Bronchial epithelial cell (primary cell): ENCODE results near the gene PRKAG2. TPM values are rescaled to one million over a fixed set of nuclear protein-coding genes. Genes with fewer than 3 reads are reported as not detected.

Experiments
- DNase-seq: peaks from one replicate; pipeline ENCODE4 v3.0.0-alpha.2; 2010; ENCODE audit warnings: low read depth
- FAIRE-seq: peaks from 2 replicates; lab custom pipeline; 2011; peaks lifted over from hg19 to GRCh38; lab: Jason Lieb, UNC
- H3K27me3 ChIP-seq: 2 replicates; pipeline ENCODE4 v1.5.1; 2011; ENCODE audit warnings: low read length; ENCODE audit not compliant: control insufficient read depth, insufficient read depth
- H3K36me3 ChIP-seq: 2 replicates; pipeline ENCODE4 v1.5.1; 2011; ENCODE audit warnings: low read length; ENCODE audit not compliant: control insufficient read depth, insufficient read depth
- H3K4me3 ChIP-seq: 2 replicates; pipeline ENCODE4 v1.5.1; 2011; ENCODE audit warnings: mild to moderate bottlenecking, low read depth, low read length, control low read depth
- total RNA-seq: library from RNA; depleted of rRNA; stranded (reverse); fragments of >200 nt; gene quantifications from 2 replicates; pipeline ENCODE4 v1.2.1, GENCODE V29; 2014
- TF ChIP-seq, protein P1 (sequence below): IDR thresholded peaks from 2 replicates; pipeline ENCODE4 v1.5.1; 2011; ENCODE audit warnings: mild to moderate bottlenecking, moderate library complexity, low read length, control low read depth, inconsistent platforms; ENCODE audit not compliant: insufficient read depth, severe bottlenecking

PRKAG2 gene
- total RNA-seq, 1 donor from 2014 or later, result 24.5 TPM

DNA sequence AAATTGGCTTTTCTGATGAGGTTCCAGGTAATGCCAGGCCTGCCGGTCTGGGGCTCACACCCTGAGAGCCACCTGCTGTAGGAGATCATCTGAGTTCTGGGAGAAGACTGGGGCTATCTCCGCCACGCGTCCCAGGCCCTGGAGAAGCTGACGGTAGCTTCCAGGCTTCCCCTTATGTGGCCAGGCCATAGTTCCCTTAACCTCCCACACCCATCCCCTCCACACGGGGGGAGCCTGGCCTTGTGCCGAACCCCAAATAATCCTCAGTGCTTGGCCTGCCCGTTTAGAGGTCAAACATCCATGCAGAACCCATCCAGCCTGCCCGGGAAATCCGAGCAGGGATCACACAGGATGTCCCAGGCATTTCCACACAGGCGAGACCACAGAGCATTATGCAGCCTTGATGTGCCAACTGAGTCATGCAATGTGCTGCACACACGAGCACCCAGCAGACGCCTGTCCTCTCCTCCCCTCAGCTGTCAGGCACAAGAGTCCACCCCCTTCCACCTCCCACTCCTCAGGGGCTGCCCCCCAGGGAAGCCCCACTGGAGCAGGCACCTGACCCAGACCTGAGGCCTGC, 176.2 kb downstream of the PRKAG2 start:
- Histone ChIP-seq H3K36me3 (no peaks in the 10 kb centered on the region), H3K27me3 (no peaks in the 10 kb centered on the region), H3K4me3 (no peak overlapping the region)
- TF ChIP-seq, protein P1, sequence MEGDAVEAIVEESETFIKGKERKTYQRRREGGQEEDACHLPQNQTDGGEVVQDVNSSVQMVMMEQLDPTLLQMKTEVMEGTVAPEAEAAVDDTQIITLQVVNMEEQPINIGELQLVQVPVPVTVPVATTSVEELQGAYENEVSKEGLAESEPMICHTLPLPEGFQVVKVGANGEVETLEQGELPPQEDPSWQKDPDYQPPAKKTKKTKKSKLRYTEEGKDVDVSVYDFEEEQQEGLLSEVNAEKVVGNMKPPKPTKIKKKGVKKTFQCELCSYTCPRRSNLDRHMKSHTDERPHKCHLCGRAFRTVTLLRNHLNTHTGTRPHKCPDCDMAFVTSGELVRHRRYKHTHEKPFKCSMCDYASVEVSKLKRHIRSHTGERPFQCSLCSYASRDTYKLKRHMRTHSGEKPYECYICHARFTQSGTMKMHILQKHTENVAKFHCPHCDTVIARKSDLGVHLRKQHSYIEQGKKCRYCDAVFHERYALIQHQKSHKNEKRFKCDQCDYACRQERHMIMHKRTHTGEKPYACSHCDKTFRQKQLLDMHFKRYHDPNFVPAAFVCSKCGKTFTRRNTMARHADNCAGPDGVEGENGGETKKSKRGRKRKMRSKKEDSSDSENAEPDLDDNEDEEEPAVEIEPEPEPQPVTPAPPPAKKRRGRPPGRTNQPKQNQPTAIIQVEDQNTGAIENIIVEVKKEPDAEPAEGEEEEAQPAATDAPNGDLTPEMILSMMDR, result no peak
- peak; percentile 29 for DNase-seq
- FAIRE-seq, result no peak

DNA sequence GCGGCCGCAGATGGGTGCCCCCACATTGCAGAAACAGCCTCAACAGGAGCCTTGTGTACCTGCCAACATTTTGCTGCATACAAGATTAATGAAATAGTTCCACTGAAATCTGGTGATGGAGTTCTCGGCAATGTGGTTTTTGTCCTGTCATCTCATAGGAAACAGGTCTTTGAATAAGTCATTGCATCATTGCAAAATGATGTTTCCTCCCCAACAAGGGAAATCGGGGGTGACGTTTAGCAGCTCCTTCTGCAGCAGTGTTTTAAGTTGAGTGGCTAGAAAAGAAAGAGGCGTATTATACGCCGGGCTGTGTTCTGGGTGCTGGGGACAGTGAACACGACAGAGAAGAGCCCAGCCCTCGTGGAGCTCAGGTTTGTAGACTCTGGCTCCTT, 177.0 kb downstream of the PRKAG2 start:
- no peak overlapping the region for H3K4me3 ChIP-seq
- TF ChIP-seq, protein P1, result no peak
- no peaks in the 10 kb centered on the region for H3K27me3 ChIP-seq
- DNase-seq (no peak), FAIRE-seq (no peak)
- H3K36me3 ChIP-seq, result no peaks in the 10 kb centered on the region

DNA sequence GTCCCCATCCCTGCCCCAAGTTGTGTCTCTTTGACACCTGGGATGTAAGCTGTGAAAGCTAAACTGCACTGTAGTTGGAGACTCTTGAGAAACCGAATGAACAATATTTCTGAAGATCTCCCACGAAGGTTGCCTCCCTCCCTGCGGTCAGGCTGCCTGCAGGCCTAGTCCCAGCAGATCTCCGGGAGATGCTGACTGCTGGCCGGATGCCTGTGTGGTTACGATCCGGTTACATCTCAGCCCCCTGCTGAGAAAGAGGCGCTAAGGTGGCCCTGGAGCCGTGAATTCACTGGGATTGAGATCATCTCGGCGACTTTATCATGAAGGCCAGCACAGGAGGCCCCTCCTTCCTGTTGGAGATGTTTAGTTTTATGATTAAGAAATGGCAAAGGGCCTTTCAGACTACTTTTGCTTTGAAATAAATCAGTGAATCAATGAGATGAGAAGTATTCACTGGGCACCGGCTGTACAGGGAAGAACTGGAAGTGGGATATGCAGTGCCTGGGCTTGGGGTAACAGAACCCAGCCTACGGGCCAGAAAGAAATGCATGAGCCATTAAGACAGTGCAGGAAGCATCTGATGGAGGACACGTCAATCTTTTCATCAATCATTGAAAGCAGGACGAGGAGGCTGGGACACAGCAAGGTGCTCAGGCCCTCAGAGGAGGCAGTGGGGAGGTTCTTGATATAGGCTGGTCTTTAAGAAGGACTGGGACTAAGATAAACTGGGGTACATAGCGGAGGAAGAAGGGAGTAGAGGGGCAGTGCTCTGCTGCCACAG, 177.6 kb downstream of the PRKAG2 start:
- DNase-seq (no peak), FAIRE-seq (no peak)
- Histone ChIP-seq H3K27me3 (no peaks in the 10 kb centered on the region), H3K36me3 (no peaks in the 10 kb centered on the region), H3K4me3 (no peak overlapping the region)
- TF ChIP-seq, protein P1, result no peak

DNA sequence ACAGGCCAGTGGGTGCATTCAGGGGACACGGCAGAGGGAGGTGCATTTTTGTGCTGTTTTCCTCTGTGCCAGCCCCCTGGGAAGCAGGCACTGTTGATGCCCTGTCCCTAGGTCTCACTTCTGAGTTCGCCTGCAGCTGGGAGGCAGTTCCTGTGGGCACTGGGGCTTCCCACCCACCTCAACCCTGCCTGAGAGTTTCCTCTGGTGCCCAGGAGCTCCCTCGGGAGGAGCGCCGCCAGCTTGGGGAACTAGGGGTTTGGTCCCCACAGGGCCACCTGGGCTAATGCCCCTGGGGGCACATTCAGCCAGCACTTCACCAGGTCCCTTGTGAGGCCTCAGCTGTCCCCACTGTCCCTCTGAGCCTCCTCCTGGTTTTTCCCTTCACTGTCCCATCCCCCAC, 179.0 kb downstream of the PRKAG2 start:
- no peak for DNase-seq
- FAIRE-seq, result no peak
- no peaks in the 10 kb centered on the region for H3K36me3 ChIP-seq
- H3K4me3 ChIP-seq, result no peak overlapping the region
- TF ChIP-seq, protein P1, result no peak
- no peaks in the 10 kb centered on the region for H3K27me3 ChIP-seq

DNA sequence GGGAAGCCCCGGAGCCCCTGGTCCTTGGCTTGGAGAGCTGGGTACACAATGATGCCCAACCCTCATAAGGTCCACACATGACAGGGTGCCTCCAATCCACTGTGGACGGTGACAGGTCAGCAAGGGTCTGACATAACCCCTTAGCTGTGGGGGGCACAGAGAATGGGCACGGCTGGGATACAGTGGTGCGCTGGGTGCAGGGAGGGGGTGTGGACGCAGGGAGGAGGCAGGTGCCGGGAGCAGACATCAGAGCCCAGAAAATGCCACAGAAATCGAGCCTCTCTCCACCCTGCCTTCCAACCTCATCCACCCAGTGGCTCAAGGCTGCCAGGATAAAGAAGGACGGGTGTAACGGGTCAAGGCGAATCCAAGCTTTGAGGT, 179.4 kb downstream of the PRKAG2 start:
- Histone ChIP-seq H3K27me3 (no peaks in the 10 kb centered on the region), H3K4me3 (no peak overlapping the region), H3K36me3 (no peaks in the 10 kb centered on the region)
- no peak for FAIRE-seq
- TF ChIP-seq, protein P1, result no peak
- DNase-seq, result no peak
